ENCODE results near the gene CPNE8. TPM values are rescaled to one million over a fixed set of nuclear protein-coding genes. Genes with fewer than 3 reads are reported as not detected.
A peak's percentile ranks its signal among the peaks of the same experiment; 100 is the strongest.

CPNE8 gene
- total RNA-seq, 1 donor = 36.8 TPM

- no peak overlapping the region for H3K4me3 ChIP-seq (ENCODE audit: low read depth, low read length)
- no peak for DNase-seq (ENCODE audit: low read depth)
- TF ChIP-seq CTCF (IDR thresholded peaks at IDR 0.05; ENCODE audit: insufficient read depth, low read length) = no peak
These were observed 6.7 kb upstream of the CPNE8 start for GRCh38 chr12:38912116-38912515.

- no peak for DNase-seq (ENCODE audit: low read depth)
- no peak for TF ChIP-seq CTCF (IDR thresholded peaks at IDR 0.05; ENCODE audit: insufficient read depth, low read length)
- H3K4me3 ChIP-seq (ENCODE audit: low read depth, low read length) = no peak overlapping the region
These were observed 6.2 kb upstream of the CPNE8 start for GRCh38 chr12:38911611-38912010.

GRCh38 chr12:38907201-38907923 is 2.0 kb upstream of the CPNE8 start:
- no peak for DNase-seq (ENCODE audit: low read depth)
- TF ChIP-seq CTCF (IDR thresholded peaks at IDR 0.05; ENCODE audit: insufficient read depth, low read length) = no peak
- H3K4me3 ChIP-seq (ENCODE audit: low read depth, low read length) = peak overlapping the region; percentile 98

GRCh38 chr12:38906482-38907200 is 1.2 kb upstream of the CPNE8 start:
- peak; percentile 89 for DNase-seq (ENCODE audit: low read depth)
- TF ChIP-seq CTCF (IDR thresholded peaks at IDR 0.05; ENCODE audit: insufficient read depth, low read length) = peak; percentile 96
- H3K4me3 ChIP-seq (ENCODE audit: low read depth, low read length) = peak overlapping the region; percentile 98

GRCh38 chr12:38904537-38905479 is 583 bp downstream of the CPNE8 start:
- DNase-seq (ENCODE audit: low read depth) = peak; percentile 85
- no peak for TF ChIP-seq CTCF (IDR thresholded peaks at IDR 0.05; ENCODE audit: insufficient read depth, low read length)
- H3K4me3 ChIP-seq (ENCODE audit: low read depth, low read length) = peak overlapping the region; percentile 98

GRCh38 chr12:38903596-38903995 is 1.8 kb downstream of the CPNE8 start:
- DNase-seq (ENCODE audit: low read depth) = no peak
- peak overlapping the region; percentile 25 for H3K4me3 ChIP-seq (ENCODE audit: low read depth, low read length)
- no peak for TF ChIP-seq CTCF (IDR thresholded peaks at IDR 0.05; ENCODE audit: insufficient read depth, low read length)

Data from fibroblast of the aortic adventitia (primary cell).